Activated naive CD8-positive, alpha-beta T cell treated with anti-CD3 and anti-CD28 coated beads, Interleukin-2, amount 50 U/mL, for 24 hours (primary cell): Measurements from ENCODE around the gene RPL38.
"Not testable (repeated sequence)": the region's sequence is repeated elsewhere in the genome, so short reads cannot be mapped to it uniquely, and the experiment has no call there.

Experiments used
- ATAC-seq: fragments of 150-1000 bp; cut with Tn5 transposase; one replicate; pipeline ENCODE4 v1.10.0; 2021
- DNase-seq: peaks from one replicate; pipeline ENCODE4 v3.0.0; 2021
- H3K27ac Mint-ChIP-seq: one replicate; pipeline ENCODE4 v1.8.0; 2021; ENCODE audit warnings: mild to moderate bottlenecking, mixed read lengths
- H3K27me3 Mint-ChIP-seq: one replicate; pipeline ENCODE4 v1.8.0; 2021; ENCODE audit warnings: mixed read lengths
- H3K36me3 Mint-ChIP-seq: one replicate; pipeline ENCODE4 v1.8.0; 2021; ENCODE audit warnings: low read depth, mixed read lengths
- H3K4me1 Mint-ChIP-seq: one replicate; pipeline ENCODE4 v1.8.0; 2021; ENCODE audit warnings: mixed read lengths
- H3K4me3 Mint-ChIP-seq: one replicate; pipeline ENCODE4 v1.8.0; 2021; ENCODE audit warnings: mild to moderate bottlenecking, moderate library complexity, mixed read lengths
- H3K9me3 Mint-ChIP-seq: one replicate; pipeline ENCODE4 v1.8.0; 2021; ENCODE audit warnings: mixed read lengths

The RPL38 gene

DNA sequence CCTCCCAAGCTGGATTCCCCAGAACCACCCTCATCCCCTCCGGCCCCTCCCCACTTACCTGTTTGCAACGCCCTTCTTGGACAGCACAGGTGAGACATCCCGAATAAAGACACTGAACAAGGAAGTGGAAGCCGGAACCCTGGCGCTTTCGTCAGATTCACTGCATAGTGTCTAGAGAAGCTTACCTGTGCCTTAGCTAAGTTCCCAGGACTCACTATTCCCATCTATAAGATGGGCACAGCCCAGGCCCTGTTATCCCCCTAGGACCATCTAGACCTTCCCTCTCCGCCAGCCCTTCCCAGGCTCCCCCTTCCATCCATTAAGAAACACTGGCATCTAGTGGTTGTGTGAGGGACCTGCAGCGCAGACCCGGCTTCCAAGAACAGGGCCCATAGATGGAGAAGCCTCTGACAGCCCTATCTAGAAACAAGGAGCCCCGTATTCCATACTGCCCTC lies 26.9 kb upstream of the RPL38 start:
- ATAC-seq (peak; percentile 43), DNase-seq (peak; percentile 52)
- Mint-ChIP-seq H3K9me3 (no peaks in the 10 kb centered on the region), H3K27me3 (peaks cover 18% of the 10 kb centered on the region), H3K36me3 (no peaks in the 10 kb centered on the region), H3K4me3 (no peak overlapping the region), H3K4me1 (no peaks in the 10 kb centered on the region), H3K27ac (no peak overlapping the region)

DNA sequence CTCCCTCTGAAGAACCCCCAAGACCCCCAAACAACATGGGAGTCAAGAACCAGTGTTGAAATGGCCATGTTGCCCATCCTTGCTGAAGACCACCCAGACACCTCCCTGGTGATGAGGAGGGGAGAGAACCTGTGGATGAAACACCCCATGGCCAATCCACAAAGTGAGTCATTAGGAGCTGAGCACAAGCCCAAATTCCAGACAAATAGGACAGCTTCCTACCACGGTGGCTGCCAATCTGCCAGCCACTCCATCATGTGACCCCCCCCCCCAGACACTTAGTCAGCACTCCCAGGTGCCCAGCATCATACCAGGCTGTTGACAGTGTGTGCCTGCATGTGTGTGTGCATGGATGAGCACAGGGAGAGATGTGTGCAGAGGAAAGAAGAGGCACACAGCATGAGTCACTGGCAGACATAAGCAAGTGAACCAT lies 26.4 kb upstream of the RPL38 start:
- no peak overlapping the region for H3K4me3 Mint-ChIP-seq
- H3K27me3 Mint-ChIP-seq: peaks cover 18% of the 10 kb centered on the region
- no peak overlapping the region for H3K27ac Mint-ChIP-seq
- no peak for DNase-seq
- H3K9me3 Mint-ChIP-seq: no peaks in the 10 kb centered on the region
- no peaks in the 10 kb centered on the region for H3K4me1 Mint-ChIP-seq
- no peaks in the 10 kb centered on the region for H3K36me3 Mint-ChIP-seq
- no peak for ATAC-seq

DNA sequence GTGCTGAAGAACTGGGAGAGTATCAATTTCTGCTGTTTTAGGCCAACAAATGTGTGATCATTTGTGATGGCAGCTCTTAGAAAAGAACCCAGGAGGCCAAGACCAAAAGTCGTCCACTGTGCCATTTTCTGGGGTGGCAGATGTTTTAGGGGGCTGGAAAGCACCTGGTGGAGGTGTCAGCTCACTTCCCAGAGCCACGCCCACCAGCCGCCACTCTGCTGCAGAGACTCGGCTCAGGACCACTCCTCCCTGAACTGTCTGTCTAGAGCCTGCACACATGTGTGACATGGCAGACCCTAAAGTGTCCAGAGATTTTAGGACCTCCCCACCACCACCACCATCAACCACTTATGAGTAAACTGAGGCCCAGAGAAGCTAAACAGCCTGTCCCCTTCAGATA lies 23.9 kb upstream of the RPL38 start:
- Mint-ChIP-seq H3K36me3 (no peaks in the 10 kb centered on the region), H3K27me3 (peaks cover 18% of the 10 kb centered on the region), H3K4me3 (no peak overlapping the region), H3K4me1 (no peaks in the 10 kb centered on the region), H3K27ac (no peak overlapping the region), H3K9me3 (no peaks in the 10 kb centered on the region)
- ATAC-seq: no peak
- no peak for DNase-seq

DNA sequence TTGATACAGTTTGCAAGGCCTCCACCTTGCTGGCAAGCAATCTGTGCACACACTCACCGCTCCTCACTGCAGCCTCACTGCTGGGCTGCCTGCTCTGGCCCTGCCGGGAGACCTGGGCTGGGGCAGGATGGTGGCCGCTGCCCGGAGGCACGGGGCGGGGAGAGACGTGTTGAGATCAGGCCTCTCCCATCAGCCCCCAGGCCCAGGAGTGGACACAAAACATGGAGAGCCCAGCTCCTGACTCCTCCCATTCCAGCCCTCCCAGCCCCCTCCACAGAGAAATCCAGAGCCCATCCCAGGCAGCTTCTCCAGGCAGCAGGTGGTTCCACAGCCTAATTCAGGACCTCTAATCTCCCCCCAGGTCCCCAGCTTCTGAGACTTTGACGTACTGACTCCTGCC lies 23.1 kb upstream of the RPL38 start:
- no peaks in the 10 kb centered on the region for H3K9me3 Mint-ChIP-seq
- H3K27ac Mint-ChIP-seq: no peak overlapping the region
- no peak for DNase-seq
- ATAC-seq: no peak
- H3K4me1 Mint-ChIP-seq: no peaks in the 10 kb centered on the region
- no peaks in the 10 kb centered on the region for H3K36me3 Mint-ChIP-seq
- H3K27me3 Mint-ChIP-seq: peaks cover 16% of the 10 kb centered on the region
- no peak overlapping the region for H3K4me3 Mint-ChIP-seq

DNA sequence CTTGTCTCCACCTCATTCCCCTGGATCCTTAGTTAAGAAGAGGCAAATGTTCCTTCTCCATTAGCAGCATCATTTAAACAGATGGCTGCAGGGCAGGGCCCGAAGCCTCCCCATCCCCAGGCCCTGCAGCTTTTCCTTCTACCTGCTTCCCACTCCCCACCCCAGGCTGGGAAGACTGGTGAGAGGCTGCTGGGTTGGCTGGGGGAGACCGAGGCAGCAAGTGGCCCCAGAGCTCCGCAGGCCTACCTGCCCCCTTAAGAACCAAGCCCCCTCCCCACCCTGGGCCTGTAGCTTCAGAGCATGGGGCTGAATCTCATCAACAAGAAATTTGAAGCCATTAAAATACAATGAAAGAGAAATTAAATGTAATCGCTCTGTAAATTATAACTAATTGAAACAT lies 22.1 kb upstream of the RPL38 start:
- H3K4me1 Mint-ChIP-seq: no peaks in the 10 kb centered on the region
- H3K4me3 Mint-ChIP-seq: no peak overlapping the region
- H3K27me3 Mint-ChIP-seq: peaks cover 18% of the 10 kb centered on the region
- H3K36me3 Mint-ChIP-seq: no peaks in the 10 kb centered on the region
- no peak for DNase-seq
- H3K9me3 Mint-ChIP-seq: no peaks in the 10 kb centered on the region
- ATAC-seq: no peak
- no peak overlapping the region for H3K27ac Mint-ChIP-seq

DNA sequence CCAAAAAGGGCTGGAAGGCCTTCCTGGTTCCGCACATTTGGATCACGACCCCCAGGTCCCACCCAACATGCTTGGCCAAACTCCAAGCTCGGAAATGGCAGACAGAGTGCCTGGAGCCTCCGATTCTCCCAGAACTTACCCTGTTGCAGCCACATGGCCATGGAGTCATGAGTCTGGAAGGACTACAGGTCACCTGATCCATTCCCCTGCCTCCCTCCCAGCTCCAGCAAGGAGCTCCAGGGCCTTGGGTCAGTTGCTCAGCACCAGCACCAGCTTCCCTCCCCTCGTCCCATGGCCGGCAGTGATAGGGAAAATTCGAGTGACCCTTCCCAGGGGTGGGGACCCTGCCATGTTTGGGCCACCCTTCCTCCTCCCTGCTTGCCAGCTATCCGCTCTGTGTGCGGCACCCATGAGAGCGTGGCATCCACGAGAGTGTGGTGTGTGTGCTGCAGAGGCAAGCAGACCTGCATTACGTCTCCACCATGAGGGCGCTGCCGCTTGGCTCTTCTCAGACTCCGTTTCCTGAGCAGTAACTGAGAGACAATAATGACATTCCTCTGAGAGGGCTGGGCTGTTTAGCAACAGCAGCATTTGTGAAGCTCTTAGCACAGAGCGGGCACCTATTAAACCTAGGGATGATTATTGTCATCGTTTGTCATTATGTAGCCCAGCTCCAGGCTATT lies 21.3 kb upstream of the RPL38 start:
- peaks cover 13% of the 10 kb centered on the region for H3K27me3 Mint-ChIP-seq
- no peaks in the 10 kb centered on the region for H3K4me1 Mint-ChIP-seq
- H3K36me3 Mint-ChIP-seq: no peaks in the 10 kb centered on the region
- ATAC-seq: no peak
- DNase-seq: no peak
- H3K27ac Mint-ChIP-seq: no peak overlapping the region
- H3K4me3 Mint-ChIP-seq: no peak overlapping the region
- no peaks in the 10 kb centered on the region for H3K9me3 Mint-ChIP-seq

DNA sequence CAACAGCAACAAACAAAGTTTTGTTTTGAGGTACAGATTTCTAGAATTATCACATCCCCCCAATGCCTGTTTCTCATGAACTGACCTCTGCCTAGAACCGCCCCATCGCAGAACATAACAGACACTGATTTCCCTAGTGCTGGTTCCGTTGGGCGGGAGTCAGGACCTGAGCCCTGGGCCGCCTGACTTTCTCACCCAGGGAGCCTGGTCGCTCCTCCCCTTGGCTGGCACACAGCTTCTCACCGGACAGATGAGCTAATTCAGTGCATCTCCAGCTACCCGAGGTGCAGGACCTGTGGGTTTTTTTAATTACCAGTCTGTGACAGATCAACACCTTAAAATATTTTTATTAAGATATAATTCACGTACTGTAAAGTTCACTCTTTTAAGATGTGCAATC lies 20.1 kb upstream of the RPL38 start:
- DNase-seq (no peak), ATAC-seq (no peak)
- no peaks in the 10 kb centered on the region for H3K4me1 Mint-ChIP-seq
- no peak overlapping the region for H3K4me3 Mint-ChIP-seq
- H3K36me3 Mint-ChIP-seq: no peaks in the 10 kb centered on the region
- peaks cover 14% of the 10 kb centered on the region for H3K27me3 Mint-ChIP-seq
- no peaks in the 10 kb centered on the region for H3K9me3 Mint-ChIP-seq
- no peak overlapping the region for H3K27ac Mint-ChIP-seq

DNA sequence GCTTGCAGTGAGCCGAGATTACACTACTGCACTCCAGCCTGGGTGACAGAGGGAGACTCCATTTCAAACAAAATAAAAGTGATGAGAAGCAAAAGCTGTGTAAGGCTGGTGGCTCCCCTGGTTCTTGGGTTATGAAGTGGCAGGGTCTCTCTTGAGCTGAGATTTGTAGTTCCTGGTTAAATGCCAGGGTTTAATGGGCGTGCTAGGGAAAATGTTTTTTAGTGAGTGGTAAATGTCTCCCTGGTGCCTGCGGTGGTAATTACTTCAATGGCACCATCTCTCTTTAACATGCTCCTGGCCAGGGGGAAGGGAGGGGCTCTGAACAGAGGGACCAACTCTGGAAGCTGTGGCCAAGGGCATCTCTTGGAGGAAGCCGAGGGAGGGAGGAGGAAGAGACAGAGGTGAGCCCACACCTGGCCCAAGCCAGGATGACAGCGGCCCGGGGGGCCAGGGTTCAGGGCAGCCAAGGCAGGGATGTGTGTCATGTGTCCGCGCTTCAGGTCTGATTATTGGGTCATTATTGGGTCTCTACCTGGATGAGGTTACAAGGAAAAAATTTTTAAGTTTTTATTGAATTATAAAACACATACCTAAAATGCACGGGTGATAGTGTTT lies 17.8 kb upstream of the RPL38 start:
- Mint-ChIP-seq H3K4me3 (no peak overlapping the region), H3K27me3 (peaks cover 17% of the 10 kb centered on the region), H3K36me3 (no peaks in the 10 kb centered on the region), H3K27ac (no peak overlapping the region), H3K4me1 (no peaks in the 10 kb centered on the region), H3K9me3 (no peaks in the 10 kb centered on the region)
- DNase-seq (no peak), ATAC-seq (no peak)

DNA sequence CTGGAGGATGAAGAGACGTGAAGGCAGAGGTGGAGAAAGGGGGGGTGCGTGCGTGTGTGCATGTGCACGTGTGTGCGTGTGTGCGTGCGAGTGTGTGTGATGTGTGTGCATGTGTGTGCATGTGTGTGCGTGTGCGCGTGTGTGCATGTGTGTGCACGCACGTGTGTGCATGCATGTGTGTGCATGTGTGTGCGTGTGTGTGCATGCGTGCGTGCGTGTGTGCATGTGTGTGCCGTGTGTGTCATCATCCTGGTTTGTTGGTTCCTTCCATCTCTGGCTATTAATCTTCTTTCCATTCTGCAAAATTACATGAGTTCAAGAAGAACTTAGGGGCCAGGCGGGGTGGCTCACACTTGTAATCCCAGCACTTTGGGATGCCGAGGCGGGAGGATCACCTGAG lies 17.0 kb upstream of the RPL38 start:
- H3K4me1 Mint-ChIP-seq: no peaks in the 10 kb centered on the region
- H3K36me3 Mint-ChIP-seq: no peaks in the 10 kb centered on the region
- H3K27ac Mint-ChIP-seq: no peak overlapping the region
- ATAC-seq: no peak
- peaks cover 17% of the 10 kb centered on the region for H3K27me3 Mint-ChIP-seq
- no peak for DNase-seq
- no peak overlapping the region for H3K4me3 Mint-ChIP-seq
- no peaks in the 10 kb centered on the region for H3K9me3 Mint-ChIP-seq

DNA sequence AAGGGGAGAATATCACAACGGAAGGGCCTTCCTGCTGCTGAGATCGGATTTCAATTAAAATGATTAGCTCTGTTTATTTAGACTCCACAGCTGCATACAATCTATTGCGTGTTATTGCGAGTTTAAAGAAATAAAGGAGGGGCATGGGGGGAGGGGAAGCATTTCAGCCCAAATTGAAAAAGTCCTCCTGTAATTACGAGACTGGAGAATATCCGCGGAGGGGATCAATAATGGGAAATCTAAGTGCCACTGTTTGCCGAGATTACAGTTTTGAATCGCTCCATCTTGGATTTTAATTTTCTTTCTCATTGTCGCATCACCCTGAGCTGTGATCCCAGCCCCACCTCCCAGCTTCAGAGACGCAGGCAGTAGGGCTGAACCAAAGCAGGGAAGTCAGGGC lies 15.7 kb upstream of the RPL38 start:
- ATAC-seq (no peak), DNase-seq (no peak)
- peaks cover 17% of the 10 kb centered on the region for H3K27me3 Mint-ChIP-seq
- H3K4me1 Mint-ChIP-seq: no peaks in the 10 kb centered on the region
- no peaks in the 10 kb centered on the region for H3K9me3 Mint-ChIP-seq
- H3K36me3 Mint-ChIP-seq: no peaks in the 10 kb centered on the region
- H3K4me3 Mint-ChIP-seq: no peak overlapping the region
- no peak overlapping the region for H3K27ac Mint-ChIP-seq

DNA sequence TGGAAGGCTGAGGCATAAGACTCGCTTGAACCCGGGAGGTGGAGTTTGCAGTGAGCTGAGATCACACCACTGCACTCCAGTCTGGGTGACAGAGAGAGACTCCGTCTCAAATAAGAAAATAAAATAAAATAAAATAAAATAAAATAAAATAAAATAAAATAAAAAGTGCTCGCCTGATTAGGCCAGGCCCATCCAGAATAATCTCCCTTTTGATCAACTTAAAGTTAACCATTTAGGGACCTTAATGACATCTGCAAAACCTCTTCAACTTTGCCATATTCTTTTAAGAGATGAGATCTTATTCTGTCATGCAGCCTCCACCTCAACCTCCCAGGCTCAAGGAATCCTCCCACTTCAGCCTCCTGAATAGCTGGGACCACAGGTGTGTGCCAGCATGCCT lies 14.8 kb upstream of the RPL38 start:
- not testable (repeated sequence) for H3K9me3 Mint-ChIP-seq, ATAC-seq, H3K36me3 Mint-ChIP-seq, H3K27ac Mint-ChIP-seq, H3K4me1 Mint-ChIP-seq, H3K4me3 Mint-ChIP-seq, DNase-seq
- H3K27me3 Mint-ChIP-seq: peaks cover 21% of the 10 kb centered on the region

DNA sequence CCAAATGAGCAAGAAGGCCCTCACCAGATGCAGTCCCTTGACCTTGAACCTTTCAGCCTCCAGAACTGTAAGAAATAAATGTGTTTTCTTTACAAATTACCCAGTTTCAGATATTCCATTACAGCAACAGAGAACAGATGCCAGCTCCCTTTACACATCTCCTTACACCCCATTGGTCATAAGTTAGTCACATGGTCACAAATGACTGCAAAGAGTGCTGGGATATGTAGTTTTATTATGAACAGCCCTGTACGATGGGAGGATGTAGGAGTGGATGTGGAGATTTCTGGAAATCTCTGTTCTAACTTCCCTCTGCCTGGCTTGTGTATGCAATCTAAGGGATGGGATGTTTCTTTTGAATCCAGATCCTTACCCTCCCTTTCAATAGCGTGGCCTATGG lies 13.3 kb upstream of the RPL38 start:
- Mint-ChIP-seq H3K9me3 (no peaks in the 10 kb centered on the region), H3K27ac (no peak overlapping the region), H3K27me3 (peaks cover 26% of the 10 kb centered on the region), H3K4me1 (peaks cover 2% of the 10 kb centered on the region), H3K4me3 (no peak overlapping the region), H3K36me3 (no peaks in the 10 kb centered on the region)
- DNase-seq (no peak), ATAC-seq (peak; percentile 53)

DNA sequence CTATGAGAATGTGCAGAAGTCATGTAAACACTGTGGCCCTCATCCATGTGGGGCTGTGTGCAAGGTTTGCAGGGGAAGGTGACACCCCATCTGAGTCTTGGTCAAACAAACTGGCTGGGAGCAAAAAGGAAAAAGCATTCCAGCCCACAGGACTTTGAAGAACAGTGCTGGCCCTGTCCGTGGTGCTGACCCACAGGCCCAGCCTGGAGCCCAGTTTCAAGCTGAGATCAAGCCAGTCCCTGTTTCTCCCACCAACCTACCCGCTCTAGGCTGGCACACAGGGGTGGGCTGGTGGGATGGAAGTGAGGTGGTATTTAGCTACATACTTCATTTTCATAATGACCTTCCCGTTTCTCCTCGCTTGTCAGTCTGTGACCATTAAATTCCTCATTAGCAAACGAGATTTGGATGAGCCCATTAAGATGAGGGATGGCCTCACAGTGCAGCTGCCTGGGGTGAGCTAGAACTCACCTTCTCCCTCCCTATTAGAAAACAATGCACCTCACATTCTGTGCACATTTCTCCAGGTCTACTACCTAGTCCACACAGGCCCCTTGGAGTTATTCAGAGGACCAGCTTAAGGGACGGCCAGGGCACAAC lies 12.6 kb upstream of the RPL38 start:
- Mint-ChIP-seq H3K27ac (no peak overlapping the region), H3K27me3 (peaks cover 33% of the 10 kb centered on the region), H3K36me3 (no peaks in the 10 kb centered on the region), H3K4me1 (peaks cover 2% of the 10 kb centered on the region), H3K9me3 (no peaks in the 10 kb centered on the region), H3K4me3 (no peak overlapping the region)
- DNase-seq (no peak), ATAC-seq (no peak)

DNA sequence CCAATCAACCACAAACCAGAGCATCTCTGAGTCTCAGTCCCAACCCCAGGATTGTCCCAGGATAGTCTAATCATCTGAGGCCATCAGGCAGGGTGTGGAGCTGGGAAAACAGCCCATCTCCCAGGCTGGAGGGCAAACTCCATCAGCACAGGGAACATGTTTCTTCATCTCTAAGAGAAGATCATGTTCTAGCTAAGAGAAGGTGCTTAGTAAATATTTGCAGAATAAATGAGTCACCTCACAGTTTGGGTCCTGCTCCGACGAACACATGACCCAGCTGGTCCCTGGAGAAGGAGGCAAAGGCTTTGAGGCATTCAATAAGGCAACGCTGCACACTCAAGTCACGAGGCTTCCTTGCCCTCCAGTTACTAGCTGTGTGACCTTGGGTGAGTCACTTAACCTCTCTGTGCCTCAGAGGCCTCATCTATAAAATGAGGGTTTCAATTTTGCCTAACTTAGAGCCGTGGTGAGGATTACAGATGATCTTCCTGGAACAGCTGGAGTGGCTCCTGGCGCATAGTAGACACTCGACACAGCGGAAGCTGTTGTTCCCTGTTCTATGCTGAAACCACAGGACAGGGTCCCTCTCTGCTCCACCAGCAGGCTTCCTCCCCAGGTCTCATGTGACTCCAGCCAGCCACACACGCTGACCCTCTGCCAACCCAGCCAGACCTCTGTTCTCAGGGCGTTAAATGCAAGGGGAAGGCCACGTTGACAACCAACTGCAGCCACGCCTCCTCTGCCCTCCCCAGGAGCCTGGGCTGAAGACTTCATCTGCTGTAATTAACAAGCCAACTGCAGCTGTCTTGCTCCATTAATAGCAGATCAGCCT lies 10.3 kb upstream of the RPL38 start:
- peak; percentile 41 for ATAC-seq
- peaks cover 2% of the 10 kb centered on the region for H3K4me1 Mint-ChIP-seq
- no peak for DNase-seq
- H3K27me3 Mint-ChIP-seq: peaks cover 32% of the 10 kb centered on the region
- H3K9me3 Mint-ChIP-seq: no peaks in the 10 kb centered on the region
- H3K27ac Mint-ChIP-seq: no peak overlapping the region
- no peaks in the 10 kb centered on the region for H3K36me3 Mint-ChIP-seq
- no peak overlapping the region for H3K4me3 Mint-ChIP-seq

DNA sequence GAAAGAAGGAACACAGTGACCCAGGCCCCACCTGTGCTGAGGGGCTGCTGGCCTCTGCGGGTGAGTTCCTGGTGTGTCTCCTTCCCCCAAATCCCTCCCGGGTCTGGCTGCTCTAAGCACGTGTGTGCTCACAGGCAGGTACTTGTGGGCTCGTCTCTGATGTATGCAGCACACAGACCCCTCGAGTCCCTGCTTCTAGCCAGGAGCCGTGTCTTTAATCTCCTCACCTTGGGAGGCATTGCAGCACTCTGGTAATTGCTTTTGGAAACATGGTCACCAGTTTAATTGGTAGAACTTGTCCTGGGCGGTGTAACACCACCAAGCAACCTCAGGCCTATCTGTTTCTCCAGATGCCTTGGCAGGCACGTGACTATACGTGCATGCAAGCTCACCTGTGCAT lies 8.8 kb upstream of the RPL38 start:
- H3K27me3 Mint-ChIP-seq: peaks cover 31% of the 10 kb centered on the region
- ATAC-seq: no peak
- no peak for DNase-seq
- H3K4me3 Mint-ChIP-seq: no peak overlapping the region
- no peaks in the 10 kb centered on the region for H3K9me3 Mint-ChIP-seq
- H3K36me3 Mint-ChIP-seq: no peaks in the 10 kb centered on the region
- no peak overlapping the region for H3K27ac Mint-ChIP-seq
- peaks cover 10% of the 10 kb centered on the region for H3K4me1 Mint-ChIP-seq
